ACC112 (cell line): ENCODE measurements around the gene PHETA1.
"Not testable (repeated sequence)": the region's sequence is repeated elsewhere in the genome, so short reads cannot be mapped to it uniquely, and the experiment has no call there.

Experiments used
- H2AFZ ChIP-seq: fragments of 200-600 bp; sonication (generic); one replicate; pipeline ENCODE4 v1.6.0; 2017; ENCODE audit warnings: antibody characterized with exemption, low read length; ENCODE audit not compliant: unreplicated experiment
- H3K27ac ChIP-seq: fragments of 200-600 bp; sonication (generic); 2 replicates; pipeline ENCODE4 v1.5.1; 2014; ENCODE audit warnings: low read depth, mild to moderate bottlenecking, antibody characterized with exemption, low read length, moderate library complexity
- H3K27me3 ChIP-seq: fragments of 200-600 bp; sonication (generic); 2 replicates; pipeline ENCODE4 v1.6.1; 2014; ENCODE audit warnings: mild to moderate bottlenecking, antibody characterized with exemption, low read length, moderate library complexity, mixed read lengths; ENCODE audit not compliant: insufficient read depth
- H3K36me3 ChIP-seq: fragments of 200-600 bp; sonication (generic); 2 replicates; pipeline ENCODE4 v1.6.1; 2016; ENCODE audit warnings: mild to moderate bottlenecking, antibody characterized with exemption, low read length, moderate library complexity, mixed read lengths; ENCODE audit not compliant: insufficient read depth
- H3K4me1 ChIP-seq: fragments of 200-600 bp; sonication (generic); one replicate; pipeline ENCODE4 v1.6.1; 2016; ENCODE audit warnings: low read length, mixed read lengths; ENCODE audit not compliant: insufficient read depth, unreplicated experiment, control insufficient read depth
- H3K4me3 ChIP-seq: fragments of 200-600 bp; sonication (generic); 2 replicates; pipeline ENCODE4 v1.5.1; 2014; ENCODE audit warnings: mild to moderate bottlenecking, low read depth, low read length
- H3K79me2 ChIP-seq: fragments of 200-600 bp; sonication (generic); one replicate; pipeline ENCODE4 v1.6.0; 2016; ENCODE audit warnings: low read length; ENCODE audit not compliant: control insufficient read depth, unreplicated experiment, insufficient read depth

PHETA1 gene

GRCh38 chr12:111390910-111391309 is 22.0 kb upstream of the PHETA1 start:
- no peak overlapping the region for H3K27ac ChIP-seq
- no peaks in the 10 kb centered on the region for H3K27me3 ChIP-seq
- no peak overlapping the region for H3K4me3 ChIP-seq
- H3K79me2 ChIP-seq, result no peaks in the 10 kb centered on the region
- H2AFZ ChIP-seq, result no peak overlapping the region
- H3K4me1 ChIP-seq, result no peaks in the 10 kb centered on the region
- H3K36me3 ChIP-seq, result no peaks in the 10 kb centered on the region

GRCh38 chr12:111389635-111390034 is 20.7 kb upstream of the PHETA1 start:
- Histone ChIP-seq H3K4me1 (no peaks in the 10 kb centered on the region), H3K27ac (no peak overlapping the region), H3K36me3 (no peaks in the 10 kb centered on the region), H2AFZ (no peak overlapping the region), H3K27me3 (no peaks in the 10 kb centered on the region), H3K79me2 (no peaks in the 10 kb centered on the region), H3K4me3 (no peak overlapping the region)

GRCh38 chr12:111387747-111388323 is 18.9 kb upstream of the PHETA1 start:
- Histone ChIP-seq H3K4me3 (no peak overlapping the region), H3K27ac (no peak overlapping the region), H3K4me1 (no peaks in the 10 kb centered on the region), H3K79me2 (no peaks in the 10 kb centered on the region), H2AFZ (no peak overlapping the region), H3K36me3 (no peaks in the 10 kb centered on the region), H3K27me3 (no peaks in the 10 kb centered on the region)

- no peak overlapping the region for H3K27ac ChIP-seq
Observed at GRCh38 chr12:111386885-111387284, 18.0 kb upstream of the PHETA1 start.

GRCh38 chr12:111384596-111384995 is 15.7 kb upstream of the PHETA1 start:
- Histone ChIP-seq H3K27ac (no peak overlapping the region), H3K4me1 (no peaks in the 10 kb centered on the region), H3K36me3 (no peaks in the 10 kb centered on the region), H2AFZ (no peak overlapping the region), H3K4me3 (no peak overlapping the region), H3K79me2 (no peaks in the 10 kb centered on the region), H3K27me3 (no peaks in the 10 kb centered on the region)

More at GRCh38 chr12:111386885-111387284, 18.0 kb upstream of the PHETA1 start:
- H2AFZ ChIP-seq, result no peak overlapping the region
- H3K27me3 ChIP-seq, result no peaks in the 10 kb centered on the region
- no peaks in the 10 kb centered on the region for H3K36me3 ChIP-seq
- H3K4me3 ChIP-seq, result no peak overlapping the region
- H3K79me2 ChIP-seq, result no peaks in the 10 kb centered on the region
- H3K4me1 ChIP-seq, result no peaks in the 10 kb centered on the region

- Histone ChIP-seq H3K27me3 (no peaks in the 10 kb centered on the region), H3K4me3 (no peak overlapping the region), H3K27ac (no peak overlapping the region), H3K36me3 (no peaks in the 10 kb centered on the region), H2AFZ (no peak overlapping the region), H3K4me1 (no peaks in the 10 kb centered on the region), H3K79me2 (no peaks in the 10 kb centered on the region)
Observed at GRCh38 chr12:111379942-111380554, 11.2 kb upstream of the PHETA1 start.

GRCh38 chr12:111377440-111377839 is 8.5 kb upstream of the PHETA1 start:
- Histone ChIP-seq H3K27me3 (no peaks in the 10 kb centered on the region), H2AFZ (no peak overlapping the region), H3K4me3 (no peak overlapping the region)

GRCh38 chr12:111373231-111373630 is 4.3 kb upstream of the PHETA1 start:
- not testable (repeated sequence) for H3K36me3 ChIP-seq, H3K4me1 ChIP-seq, H3K79me2 ChIP-seq, H2AFZ ChIP-seq, H3K27me3 ChIP-seq, H3K4me3 ChIP-seq, H3K27ac ChIP-seq

More at GRCh38 chr12:111377440-111377839, 8.5 kb upstream of the PHETA1 start:
- Histone ChIP-seq H3K27ac (no peak overlapping the region), H3K36me3 (no peaks in the 10 kb centered on the region), H3K4me1 (no peaks in the 10 kb centered on the region), H3K79me2 (no peaks in the 10 kb centered on the region)

GRCh38 chr12:111369496-111370220 is 763 bp upstream of the PHETA1 start:
- H3K79me2 ChIP-seq, result peaks cover 4% of the 10 kb centered on the region
- H2AFZ ChIP-seq, result peak overlapping the region; percentile 89
- H3K27ac ChIP-seq, result no peak overlapping the region
- H3K4me3 ChIP-seq, result peak overlapping the region; percentile 95
- H3K27me3 ChIP-seq, result no peaks in the 10 kb centered on the region
- no peaks in the 10 kb centered on the region for H3K36me3 ChIP-seq
- peaks cover 18% of the 10 kb centered on the region for H3K4me1 ChIP-seq

- Histone ChIP-seq H3K4me3 (peak overlapping the region; percentile 95), H3K36me3 (no peaks in the 10 kb centered on the region), H3K27ac (no peak overlapping the region), H3K4me1 (peaks cover 23% of the 10 kb centered on the region), H2AFZ (peak overlapping the region; percentile 77), H3K27me3 (no peaks in the 10 kb centered on the region), H3K79me2 (peaks cover 4% of the 10 kb centered on the region)
Observed at GRCh38 chr12:111368291-111368787, 556 bp downstream of the PHETA1 start.
